ENCODE results near the gene CDH4. TPM values are rescaled to one million over a fixed set of nuclear protein-coding genes. Genes with fewer than 3 reads are reported as not detected.

The CDH4 gene
- total RNA-seq, 1 donor from 2014 or later: not detected

GRCh38 chr20:61908057-61909026 lies 656.3 kb downstream of the CDH4 start:
- ATAC-seq (ENCODE audit: low read depth) (no peak), DNase-seq (no peak)
- Mint-ChIP-seq H3K27me3 (peaks cover 2% of the 10 kb centered on the region), H3K36me3 (ENCODE audit: low read depth) (no peaks in the 10 kb centered on the region), H3K4me3 (no peak overlapping the region), H3K4me1 (peaks cover 14% of the 10 kb centered on the region), H3K9me3 (no peaks in the 10 kb centered on the region), H3K27ac (no peak overlapping the region)
- intact Hi-C loops (cut with micrococcal nuclease): no loop called here
- ChIA-PET POLR2A (no interaction called here), CTCF (no interaction called here)
- TF ChIP-seq CTCF (IDR thresholded peaks at IDR 0.05): no peak

GRCh38 chr20:61909028-61909427 lies 657.0 kb downstream of the CDH4 start:
- ATAC-seq (ENCODE audit: low read depth) (no peak), DNase-seq (no peak)
- Mint-ChIP-seq H3K9me3 (no peaks in the 10 kb centered on the region), H3K4me3 (no peak overlapping the region), H3K4me1 (peaks cover 14% of the 10 kb centered on the region), H3K27ac (no peak overlapping the region), H3K27me3 (peaks cover 2% of the 10 kb centered on the region), H3K36me3 (ENCODE audit: low read depth) (no peaks in the 10 kb centered on the region)
- TF ChIP-seq CTCF (IDR thresholded peaks at IDR 0.05): no peak
- intact Hi-C loops (cut with micrococcal nuclease): no loop called here
- CTCF ChIA-PET: no interaction called here
- POLR2A ChIA-PET: no interaction called here

GRCh38 chr20:61909821-61910220 lies 657.8 kb downstream of the CDH4 start:
- no peak for DNase-seq
- H3K9me3 Mint-ChIP-seq: no peaks in the 10 kb centered on the region
- H3K4me3 Mint-ChIP-seq: no peak overlapping the region
- H3K27me3 Mint-ChIP-seq: peaks cover 2% of the 10 kb centered on the region
- intact Hi-C loops (cut with micrococcal nuclease): no loop called here
- peaks cover 14% of the 10 kb centered on the region for H3K4me1 Mint-ChIP-seq
- H3K36me3 Mint-ChIP-seq (ENCODE audit: low read depth): no peaks in the 10 kb centered on the region
- ChIA-PET POLR2A (no interaction called here), CTCF (no interaction called here)
- H3K27ac Mint-ChIP-seq: no peak overlapping the region
- no peak for ATAC-seq (ENCODE audit: low read depth)
- no peak for TF ChIP-seq CTCF (IDR thresholded peaks at IDR 0.05)

GRCh38 chr20:61911824-61912223 lies 659.8 kb downstream of the CDH4 start:
- intact Hi-C loops (cut with micrococcal nuclease): no loop called here

More at GRCh38 chr20:61911824-61912223, 659.8 kb downstream of the CDH4 start:
- DNase-seq (no peak), ATAC-seq (ENCODE audit: low read depth) (no peak)
- no peaks in the 10 kb centered on the region for H3K9me3 Mint-ChIP-seq
- ChIA-PET POLR2A (no interaction called here), CTCF (interaction anchor here (0.9 to 1.0 kb wide), 2 partner anchors 12 to 16 kb away, joined by 3 read pairs; no protein-coding TSS in a partner anchor)
- no peaks in the 10 kb centered on the region for H3K36me3 Mint-ChIP-seq (ENCODE audit: low read depth)
- no peak overlapping the region for H3K27ac Mint-ChIP-seq
- H3K27me3 Mint-ChIP-seq: peaks cover 7% of the 10 kb centered on the region
- no peak overlapping the region for H3K4me3 Mint-ChIP-seq
- TF ChIP-seq CTCF (IDR thresholded peaks at IDR 0.05): no peak
- peaks cover 14% of the 10 kb centered on the region for H3K4me1 Mint-ChIP-seq

Data from activated B cell treated with CpG ODN at 0.5 μM for 24 hours (primary cell).